HEK293 (cell line): ENCODE data around the gene TMEM203.
A peak's percentile ranks its signal among the peaks of the same experiment; 100 is the strongest.

Source experiments
- BCL11A ChIP-seq: fragments of 450-650 bp; formaldehyde crosslinking; IDR thresholded peaks from 2 replicates; pipeline ENCODE4 v1.5.1; 2016; ENCODE audit warnings: low read depth, missing biosample characterization, missing genetic modification characterization
- BCL11B ChIP-seq: fragments of 450-650 bp; formaldehyde crosslinking; IDR thresholded peaks from 2 replicates; pipeline ENCODE4 v1.5.1; 2016; ENCODE audit warnings: low read depth, missing biosample characterization, missing genetic modification characterization
- FEZF1 ChIP-seq: fragments of 450-650 bp; formaldehyde crosslinking; IDR thresholded peaks from 2 replicates; pipeline ENCODE4 v1.5.1; 2016; ENCODE audit warnings: missing biosample characterization, missing genetic modification characterization
- HOXA7 ChIP-seq: sonication (generic); formaldehyde crosslinking; IDR thresholded peaks from 2 replicates; pipeline ENCODE4 v1.8.1; 2022; ENCODE audit warnings: missing genetic modification reagents, borderline replicate concordance
- IKZF3 ChIP-seq: fragments of 450-650 bp; IDR thresholded peaks from 2 replicates; pipeline ENCODE4 v1.5.0; 2018; ENCODE audit warnings: missing biosample characterization, mild to moderate bottlenecking, missing genetic modification characterization, moderate library complexity
- PRDM10 ChIP-seq: fragments of 450-650 bp; formaldehyde crosslinking; IDR thresholded peaks from 2 replicates; pipeline ENCODE4 v1.5.1; 2016; ENCODE audit warnings: missing biosample characterization, missing genetic modification characterization
- SCRT1 ChIP-seq: fragments of 450-650 bp; formaldehyde crosslinking; IDR thresholded peaks from 2 replicates; pipeline ENCODE4 v1.5.1; 2016; ENCODE audit warnings: missing biosample characterization, missing genetic modification characterization, borderline replicate concordance
- SCRT2 ChIP-seq: fragments of 450-650 bp; formaldehyde crosslinking; IDR thresholded peaks from 2 replicates; pipeline ENCODE4 v1.5.1; 2016; ENCODE audit warnings: missing biosample characterization, missing genetic modification characterization
- TRIM28 ChIP-seq: IDR thresholded peaks from 2 replicates; pipeline ENCODE4 v1.6.1; 2011; ENCODE audit warnings: low read length, control low read depth, borderline replicate concordance
- ZBTB17 ChIP-seq: fragments of 450-650 bp; formaldehyde crosslinking; IDR thresholded peaks from 2 replicates; pipeline ENCODE4 v1.5.1; 2016; ENCODE audit warnings: missing biosample characterization, missing genetic modification characterization
- ZBTB20 ChIP-seq: fragments of 450-650 bp; formaldehyde crosslinking; IDR thresholded peaks from 2 replicates; pipeline ENCODE4 v1.5.1; 2016; ENCODE audit warnings: missing biosample characterization, missing genetic modification characterization
- ZFP41 ChIP-seq: fragments of 450-650 bp; formaldehyde crosslinking; IDR thresholded peaks from 2 replicates; pipeline ENCODE4 v1.5.1; 2016; ENCODE audit warnings: missing biosample characterization, missing genetic modification characterization, borderline replicate concordance
- ZIC2 ChIP-seq: fragments of 450-650 bp; formaldehyde crosslinking; IDR thresholded peaks from 2 replicates; pipeline ENCODE4 v1.5.1; 2016; ENCODE audit warnings: missing biosample characterization, missing genetic modification characterization
- ZNF121 ChIP-seq: fragments of 450-650 bp; formaldehyde crosslinking; IDR thresholded peaks from 2 replicates; pipeline ENCODE4 v1.5.1; 2016; ENCODE audit warnings: missing biosample characterization, missing genetic modification characterization
- ZNF221 ChIP-seq: fragments of 450-650 bp; formaldehyde crosslinking; IDR thresholded peaks from 2 replicates; pipeline ENCODE4 v1.5.1; 2017; ENCODE audit warnings: missing biosample characterization, missing genetic modification characterization, borderline replicate concordance
- ZNF23 ChIP-seq: fragments of 450-650 bp; formaldehyde crosslinking; IDR thresholded peaks from 2 replicates; pipeline ENCODE4 v1.5.1; 2016; ENCODE audit warnings: missing biosample characterization, missing genetic modification characterization, borderline replicate concordance
- ZNF274 ChIP-seq, 2 experiments: fragments of 200-500 bp in 1 of 2; fragments of 450-650 bp in 1 of 2; sonication (Bioruptor generic) in 1 of 2; formaldehyde crosslinking in 1 of 2; IDR thresholded peaks; 2 replicates each; pipeline versions ENCODE4 v1.5.1 to v1.6.1; 2014 to 2016; ENCODE audit warnings: borderline replicate concordance in 1 of 2, inconsistent platforms in 1 of 2, low read length in 1 of 2, missing biosample characterization in 1 of 2, missing genetic modification characterization in 1 of 2
- ZNF394 ChIP-seq: fragments of 450-650 bp; formaldehyde crosslinking; IDR thresholded peaks from 2 replicates; pipeline ENCODE4 v1.5.1; 2016; ENCODE audit warnings: missing biosample characterization, missing genetic modification characterization, mild to moderate bottlenecking, moderate library complexity, borderline replicate concordance
- ZNF423 ChIP-seq: fragments of 450-650 bp; formaldehyde crosslinking; IDR thresholded peaks from 2 replicates; pipeline ENCODE4 v1.5.1; 2016; ENCODE audit warnings: missing biosample characterization, missing genetic modification characterization
- ZNF518A ChIP-seq: fragments of 450-650 bp; formaldehyde crosslinking; conservative IDR thresholded peaks from 2 replicates; pipeline ENCODE4 v1.5.1; 2016; ENCODE audit warnings: low read depth, missing biosample characterization, missing genetic modification characterization
- ZNF548 ChIP-seq: fragments of 450-650 bp; formaldehyde crosslinking; IDR thresholded peaks from 2 replicates; pipeline ENCODE4 v1.5.1; 2016; ENCODE audit warnings: missing biosample characterization, missing genetic modification characterization
- ZNF585B ChIP-seq: fragments of 450-650 bp; formaldehyde crosslinking; IDR thresholded peaks from 2 replicates; pipeline ENCODE4 v1.5.1; 2016; ENCODE audit warnings: missing biosample characterization, missing genetic modification characterization
- ZNF664 ChIP-seq: fragments of 450-650 bp; formaldehyde crosslinking; IDR thresholded peaks from 2 replicates; pipeline ENCODE4 v1.5.1; 2016; ENCODE audit warnings: missing biosample characterization, missing genetic modification characterization
- ZNF692 ChIP-seq: fragments of 450-650 bp; formaldehyde crosslinking; IDR thresholded peaks from 2 replicates; pipeline ENCODE4 v1.5.1; 2016; ENCODE audit warnings: missing biosample characterization, missing genetic modification characterization
- ZNF704 ChIP-seq: fragments of 450-650 bp; formaldehyde crosslinking; IDR thresholded peaks from 2 replicates; pipeline ENCODE4 v1.5.1; 2016; ENCODE audit warnings: missing biosample characterization, missing genetic modification characterization
- ZNF776 ChIP-seq: fragments of 450-650 bp; formaldehyde crosslinking; IDR thresholded peaks from 2 replicates; pipeline ENCODE4 v1.5.0; 2017; ENCODE audit warnings: missing biosample characterization, missing genetic modification characterization, borderline replicate concordance
- ZNF830 ChIP-seq: fragments of 450-650 bp; IDR thresholded peaks from 2 replicates; pipeline ENCODE4 v1.5.0; 2018; ENCODE audit warnings: missing biosample characterization, missing genetic modification characterization, low read depth, mild to moderate bottlenecking, moderate library complexity
- ZSCAN30 ChIP-seq: fragments of 450-650 bp; IDR thresholded peaks from 2 replicates; pipeline ENCODE4 v1.5.1; 2018; ENCODE audit warnings: missing biosample characterization, mild to moderate bottlenecking, missing genetic modification characterization, moderate library complexity

Gene TMEM203

GRCh38 chr9:137223078-137223970, 17.9 kb upstream of the TMEM203 start (continued):
- TF ChIP-seq HOXA7: no peak
- TF ChIP-seq ZIC2 (tag by site-specific recombination): no peak
- no peak for TF ChIP-seq ZNF221
- TF ChIP-seq ZNF830 (tag by site-specific recombination): no peak
- TF ChIP-seq BCL11B (tag by site-specific recombination): no peak
- peak; percentile 31; the same call in 1 of the 2 replicates for TF ChIP-seq PRDM10
- no peak for TF ChIP-seq SCRT2
- no peak for TF ChIP-seq SCRT1 (tag by site-specific recombination)
- peak; percentile 63 for TF ChIP-seq ZNF518A
- TF ChIP-seq ZBTB20 (tag by site-specific recombination): no peak
- no peak for TF ChIP-seq ZNF394
- no peak for TF ChIP-seq ZNF423 (tag by site-specific recombination)
- no peak for TF ChIP-seq ZNF776 (tag by site-specific recombination)
- no peak for TF ChIP-seq ZNF23 (tag by site-specific recombination)
- TF ChIP-seq ZNF664: no peak
- no peak for TF ChIP-seq ZNF274 (IDR thresholded peaks at IDR 0.05; ENCODE audit: low read length)
- no peak for TF ChIP-seq ZNF274 (tag by site-specific recombination; IDR thresholded peaks at IDR 0.05; ENCODE audit: borderline replicate concordance)
- peak; percentile 57; the same call in 1 of the 2 replicates for TF ChIP-seq ZNF692 (tag by site-specific recombination)
- no peak for TF ChIP-seq ZNF585B (tag by site-specific recombination)
- TF ChIP-seq ZSCAN30 (tag by site-specific recombination): 0 out of 2 replicates have a peak, but pooled peaks have one; percentile 50
- no peak for TF ChIP-seq ZNF704 (tag by site-specific recombination)
- no peak for TF ChIP-seq TRIM28
- TF ChIP-seq ZFP41 (tag by site-specific recombination): no peak
- TF ChIP-seq ZNF548 (tag by site-specific recombination): no peak
- TF ChIP-seq BCL11A (tag by site-specific recombination): no peak
- no peak; the same call in 1 of the 2 replicates for TF ChIP-seq ZBTB17 (tag by site-specific recombination)
- no peak for TF ChIP-seq IKZF3 (tag by site-specific recombination)
- TF ChIP-seq ZNF121 (tag by site-specific recombination): no peak
- peak; percentile 37; the same call in 1 of the 2 replicates for TF ChIP-seq FEZF1 (tag by site-specific recombination)
